CD4-positive, alpha-beta T cell (primary cell): ENCODE measurements around the gene MCM9. TPM values are rescaled to one million over a fixed set of nuclear protein-coding genes. Genes with fewer than 3 reads are reported as not detected.

Source experiments
- ATAC-seq: fragments of 200-7000 bp; cut with Tn5 transposase; one replicate; pipeline ENCODE4 v1.10.0; 2022; ENCODE audit warnings: mild to moderate bottlenecking; ENCODE audit not compliant: poor library complexity
- CTCF ChIA-PET: fragments of 350-600 bp; sonication (Branson Sonifier 250); formaldehyde crosslinking; loops from one replicate; lab custom pipeline; 2021; ENCODE audit warnings: antibody characterized with exemption, inconsistent platforms; lab: Charles Lee
- POLR2A ChIA-PET: fragments of 350-600 bp; sonication (Branson Sonifier 250); formaldehyde crosslinking; loops from one replicate; lab custom pipeline; 2021; ENCODE audit warnings: antibody characterized with exemption, inconsistent platforms; lab: Charles Lee
- DNase-seq, 14 experiments: peaks; one replicate each; pipeline ENCODE4 v3.0.0-alpha.2; 2013 to 2020; ENCODE audit warnings: mixed read lengths in 2 of 14
- H3K27ac ChIP-seq, 2 donors: one replicate each; pipeline versions ENCODE4 v1.5.1 to v1.7.0; 2013; ENCODE audit warnings: low read length in 2 of 2, low read depth in 1 of 2, mild to moderate bottlenecking in 1 of 2
- H3K27me3 ChIP-seq, 2 experiments: 1 replicate in 1 of 2; 2 replicates in 1 of 2; pipeline versions ENCODE4 v1.6.1 to v1.7.0; 2013; ENCODE audit warnings: low read length in 2 of 2, control low read depth in 1 of 2, mild to moderate bottlenecking in 1 of 2, moderate library complexity in 1 of 2; ENCODE audit not compliant: insufficient read depth in 2 of 2, control insufficient read depth in 1 of 2
- H3K36me3 ChIP-seq: one replicate; pipeline ENCODE4 v1.6.1; 2013; ENCODE audit warnings: low read length, control low read depth; ENCODE audit not compliant: insufficient read depth
- H3K4me1 ChIP-seq: one replicate; pipeline ENCODE4 v1.6.1; 2013; ENCODE audit warnings: low read length, control low read depth; ENCODE audit not compliant: insufficient read depth
- H3K4me3 ChIP-seq: one replicate; pipeline ENCODE4 v1.5.1; 2013; ENCODE audit warnings: mild to moderate bottlenecking, low read length, moderate library complexity
- H3K9me3 ChIP-seq, 2 experiments: 1 replicate in 1 of 2; 2 replicates in 1 of 2; pipeline versions ENCODE4 v1.6.1 to v1.7.0; 2013; ENCODE audit warnings: low read length in 2 of 2, mild to moderate bottlenecking in 2 of 2, control low read depth in 1 of 2, moderate library complexity in 1 of 2; ENCODE audit not compliant: control insufficient read depth in 1 of 2, insufficient read depth in 1 of 2
- H3K27ac Mint-ChIP-seq: one replicate; pipeline ENCODE4 v1.8.0; 2020; ENCODE audit warnings: mixed read lengths
- H3K27me3 Mint-ChIP-seq: one replicate; pipeline ENCODE4 v1.8.0; 2021; ENCODE audit warnings: mixed read lengths
- H3K36me3 Mint-ChIP-seq: one replicate; pipeline ENCODE4 v1.8.0; 2021; ENCODE audit warnings: low read depth, mixed read lengths
- H3K4me1 Mint-ChIP-seq: one replicate; pipeline ENCODE4 v1.8.0; 2021; ENCODE audit warnings: low read depth, mixed read lengths
- H3K4me3 Mint-ChIP-seq: one replicate; pipeline ENCODE4 v1.8.0; 2020; ENCODE audit warnings: mild to moderate bottlenecking, mixed read lengths
- H3K9me3 Mint-ChIP-seq: one replicate; pipeline ENCODE4 v1.8.0; 2020; ENCODE audit warnings: mixed read lengths
- CTCF ChIP-seq: fragments of 200-600 bp; IDR thresholded peaks from one replicate; pipeline ENCODE4 v1.8.0; 2022; ENCODE audit warnings: antibody characterized with exemption, mild to moderate bottlenecking
- intact Hi-C, 2 experiments: fragments of 100-400 bp; cut with DNase I in 1 of 2; cut with micrococcal nuclease in 1 of 2; formaldehyde crosslinking; loops; one replicate each; pipeline versions ENCODE4 v1.15.1 to v1.9.0; 2023 to 2025; cut with DNase I, micrococcal nuclease
- total RNA-seq, 174 experiments: library from RNA in 2 of 174; stranded (reverse) in 2 of 174; gene quantifications; one replicate each; pipeline ENCODE4 v1.2.3 and lab custom pipeline; 2021 to 2026

The MCM9 gene
- total RNA-seq, 2 experiments from 2014 or later: 25.5 TPM

- intact Hi-C loops: loop anchor here in 1 of 2 experiments (5.0 kb wide), 1 partner anchor 44 kb away; no protein-coding TSS in a partner anchor
- ChIA-PET CTCF (no interaction called here), POLR2A (interaction anchor here (1.0 to 1.4 kb wide), 2 partner anchors 61 to 62 kb away, joined by 5 read pairs; no protein-coding TSS in a partner anchor)
- peaks cover 29% of the 10 kb centered on the region for H3K4me1 Mint-ChIP-seq
- H3K4me1 ChIP-seq: peaks cover 15% of the 10 kb centered on the region
- H3K27me3 Mint-ChIP-seq: no peaks in the 10 kb centered on the region
- no peak for DNase-seq
- no peaks in the 10 kb centered on the region for H3K36me3 ChIP-seq
- no peak overlapping the region for H3K4me3 Mint-ChIP-seq
- no peaks in the 10 kb centered on the region for H3K36me3 Mint-ChIP-seq
- H3K9me3 ChIP-seq: no peaks in the 10 kb centered on the region
- no peak for TF ChIP-seq CTCF
- H3K9me3 Mint-ChIP-seq: no peaks in the 10 kb centered on the region
- no peak overlapping the region for H3K27ac Mint-ChIP-seq
- H3K27ac ChIP-seq: no peak overlapping the region
- no peak for ATAC-seq
- no peaks in the 10 kb centered on the region for H3K27me3 ChIP-seq
- no peak overlapping the region for H3K4me3 ChIP-seq
Observed at GRCh38 chr6:118770835-118771234, 164.1 kb downstream of the MCM9 start.

DNA sequence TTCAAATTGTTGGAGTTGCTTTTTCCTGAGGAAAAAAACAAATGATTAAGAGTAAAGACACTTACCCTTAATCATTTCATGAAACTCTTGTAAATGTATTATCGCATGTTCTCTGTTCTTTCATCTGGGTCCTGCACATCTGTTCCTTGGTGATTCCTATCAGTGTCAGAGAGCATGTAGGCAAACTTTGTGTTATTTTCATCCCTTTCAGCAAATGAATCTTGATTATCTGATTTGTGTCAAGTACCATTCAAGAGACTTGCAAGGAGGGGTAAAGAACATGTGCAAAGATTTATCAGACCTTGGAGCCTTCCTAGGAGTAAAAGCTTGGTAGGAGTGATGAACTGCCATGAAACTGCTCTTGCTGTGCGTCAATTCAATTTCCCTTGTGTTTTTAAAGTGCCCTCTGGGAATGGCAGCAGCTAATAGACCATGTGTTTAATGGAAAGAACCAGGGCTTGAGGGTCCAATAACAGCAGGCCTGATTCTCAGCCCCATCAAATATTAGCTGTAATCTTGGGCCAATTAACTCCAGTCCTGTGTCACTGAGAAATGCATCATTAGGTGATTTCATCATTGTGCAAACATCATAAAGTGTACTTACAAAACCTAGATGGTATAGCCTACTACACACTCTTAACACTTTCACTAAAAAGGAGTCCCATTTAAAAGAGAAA lies 164.7 kb downstream of the MCM9 start:
- ChIA-PET CTCF (interaction anchor here (0.7 to 1.6 kb wide), 3 partner anchors 30 to 58 kb away, joined by 3 to 5 read pairs (median 5); no protein-coding TSS in a partner anchor), POLR2A (interaction anchor here (1.0 to 1.4 kb wide), 2 partner anchors 60 to 61 kb away, joined by 5 read pairs; no protein-coding TSS in a partner anchor)
- Histone ChIP-seq H3K4me1 (peaks cover 15% of the 10 kb centered on the region), H3K9me3 (no peaks in the 10 kb centered on the region), H3K27ac (no peak overlapping the region), H3K36me3 (no peaks in the 10 kb centered on the region), H3K4me3 (no peak overlapping the region), H3K27me3 (no peaks in the 10 kb centered on the region)
- ATAC-seq (no peak), DNase-seq (no peak)
- no peak overlapping the region for H3K27ac Mint-ChIP-seq
- intact Hi-C loops: loop anchor here in 1 of 2 experiments (5.0 kb wide), 1 partner anchor 43 kb away; no protein-coding TSS in a partner anchor
- no peaks in the 10 kb centered on the region for H3K36me3 Mint-ChIP-seq
- H3K9me3 Mint-ChIP-seq: no peaks in the 10 kb centered on the region
- no peak overlapping the region for H3K4me3 Mint-ChIP-seq
- peaks cover 29% of the 10 kb centered on the region for H3K4me1 Mint-ChIP-seq
- no peaks in the 10 kb centered on the region for H3K27me3 Mint-ChIP-seq
- no peak for TF ChIP-seq CTCF

GRCh38 chr6:118768904-118769325 lies 166.0 kb downstream of the MCM9 start:
- Mint-ChIP-seq H3K4me3 (peak overlapping the region; percentile 27), H3K4me1 (peaks cover 29% of the 10 kb centered on the region), H3K9me3 (no peaks in the 10 kb centered on the region), H3K36me3 (no peaks in the 10 kb centered on the region), H3K27me3 (no peaks in the 10 kb centered on the region), H3K27ac (peak overlapping the region; percentile 78)
- TF ChIP-seq CTCF: no peak
- Histone ChIP-seq H3K4me3 (no peak overlapping the region), H3K36me3 (no peaks in the 10 kb centered on the region), H3K27ac (peak overlapping the region; percentile 47 to 51), H3K4me1 (peaks cover 15% of the 10 kb centered on the region), H3K9me3 (no peaks in the 10 kb centered on the region), H3K27me3 (no peaks in the 10 kb centered on the region)
- POLR2A ChIA-PET: interaction anchor here (0.7 to 3.1 kb wide), 5 partner anchors 8 to 59 kb away, joined by 3 to 20 read pairs (median 4); no protein-coding TSS in a partner anchor
- CTCF ChIA-PET: interaction anchor here (1.2 to 1.6 kb wide), 3 partner anchors 43 to 203 kb away, joined by 3 to 5 read pairs (median 5); partner anchors contain the start of gene CEP85L
- intact Hi-C loops: no loop called here
- DNase-seq (peak in 5 of 14 experiments; percentile 7 to 53 (median 34)), ATAC-seq (peak; percentile 59)
